ENCODE data around the gene PPP2R2C. TPM values are rescaled to one million over a fixed set of nuclear protein-coding genes. Genes with fewer than 3 reads are reported as not detected.

The PPP2R2C gene
- total RNA-seq, 1 experiment from 2014 or later: 9.5 TPM

DNA sequence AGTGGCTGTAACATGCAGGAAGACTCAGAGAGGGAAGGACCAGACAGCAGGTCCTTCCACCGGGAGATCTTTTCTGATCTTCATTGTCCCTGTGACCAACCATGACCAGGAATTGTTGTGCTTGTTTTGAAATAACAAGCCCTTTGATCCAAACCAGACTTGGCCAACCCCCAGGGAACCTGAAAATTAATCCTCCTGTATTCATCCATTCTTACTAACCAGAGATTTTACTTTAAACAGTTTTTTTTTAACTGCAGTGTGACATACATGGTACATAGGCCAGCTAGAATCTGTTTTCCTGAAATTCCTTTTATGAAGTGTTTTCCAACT, 198.8 kb downstream of the PPP2R2C start:
- no peaks in the 10 kb centered on the region for H3F3A ChIP-seq (ENCODE audit: low read length, unreplicated experiment)
- H3K27ac ChIP-seq (ENCODE audit: low read length): peak overlapping the region; percentile 56
- no peak for ATAC-seq
- H3K4me1 ChIP-seq (ENCODE audit: insufficient read depth, low read length): peaks cover 36% of the 10 kb centered on the region
- H4K20me1 ChIP-seq (ENCODE audit: low read length): no peaks in the 10 kb centered on the region
- ChIA-PET POLR2A (ENCODE audit: unreplicated experiment) (no interaction called here), CTCF (no interaction called here)
- no peaks in the 10 kb centered on the region for H3K9me2 ChIP-seq (replicated peaks; ENCODE audit: low read length)
- peak; percentile 59 for DNase-seq
- H3K36me3 ChIP-seq (ENCODE audit: low read depth, low read length): no peaks in the 10 kb centered on the region
- no TSS peak for BruUV-seq (replicated peaks)
- H3K9me3 ChIP-seq (ENCODE audit: low read length): no peaks in the 10 kb centered on the region
- TF ChIP-seq EZH2phosphoT487 (IDR thresholded peaks at IDR 0.05; ENCODE audit: borderline replicate concordance, low read length) (no peak), EZH2 (IDR thresholded peaks at IDR 0.05; ENCODE audit: low read length, unreplicated experiment) (no peak)
- TF ChIP-seq, protein P1, sequence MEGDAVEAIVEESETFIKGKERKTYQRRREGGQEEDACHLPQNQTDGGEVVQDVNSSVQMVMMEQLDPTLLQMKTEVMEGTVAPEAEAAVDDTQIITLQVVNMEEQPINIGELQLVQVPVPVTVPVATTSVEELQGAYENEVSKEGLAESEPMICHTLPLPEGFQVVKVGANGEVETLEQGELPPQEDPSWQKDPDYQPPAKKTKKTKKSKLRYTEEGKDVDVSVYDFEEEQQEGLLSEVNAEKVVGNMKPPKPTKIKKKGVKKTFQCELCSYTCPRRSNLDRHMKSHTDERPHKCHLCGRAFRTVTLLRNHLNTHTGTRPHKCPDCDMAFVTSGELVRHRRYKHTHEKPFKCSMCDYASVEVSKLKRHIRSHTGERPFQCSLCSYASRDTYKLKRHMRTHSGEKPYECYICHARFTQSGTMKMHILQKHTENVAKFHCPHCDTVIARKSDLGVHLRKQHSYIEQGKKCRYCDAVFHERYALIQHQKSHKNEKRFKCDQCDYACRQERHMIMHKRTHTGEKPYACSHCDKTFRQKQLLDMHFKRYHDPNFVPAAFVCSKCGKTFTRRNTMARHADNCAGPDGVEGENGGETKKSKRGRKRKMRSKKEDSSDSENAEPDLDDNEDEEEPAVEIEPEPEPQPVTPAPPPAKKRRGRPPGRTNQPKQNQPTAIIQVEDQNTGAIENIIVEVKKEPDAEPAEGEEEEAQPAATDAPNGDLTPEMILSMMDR (conservative IDR thresholded peaks at IDR 0.05; ENCODE audit: low read depth, low read length): no peak
- H3K4me3 ChIP-seq (ENCODE audit: low read length): peak overlapping the region; percentile 47; the same call in 1 of the 2 replicates
- H3K27me3 ChIP-seq (ENCODE audit: low read length): no peaks in the 10 kb centered on the region
- intact Hi-C loops (cut with micrococcal nuclease): no loop called here
- no peak overlapping the region for H3K9ac ChIP-seq (ENCODE audit: low read length)
- peak overlapping the region; percentile 94 for H3K4me2 ChIP-seq (ENCODE audit: low read length)
- peaks cover 45% of the 10 kb centered on the region for H3K79me2 ChIP-seq (ENCODE audit: low read length)
- no peak overlapping the region for H2AFZ ChIP-seq (ENCODE audit: low read length)

DNA sequence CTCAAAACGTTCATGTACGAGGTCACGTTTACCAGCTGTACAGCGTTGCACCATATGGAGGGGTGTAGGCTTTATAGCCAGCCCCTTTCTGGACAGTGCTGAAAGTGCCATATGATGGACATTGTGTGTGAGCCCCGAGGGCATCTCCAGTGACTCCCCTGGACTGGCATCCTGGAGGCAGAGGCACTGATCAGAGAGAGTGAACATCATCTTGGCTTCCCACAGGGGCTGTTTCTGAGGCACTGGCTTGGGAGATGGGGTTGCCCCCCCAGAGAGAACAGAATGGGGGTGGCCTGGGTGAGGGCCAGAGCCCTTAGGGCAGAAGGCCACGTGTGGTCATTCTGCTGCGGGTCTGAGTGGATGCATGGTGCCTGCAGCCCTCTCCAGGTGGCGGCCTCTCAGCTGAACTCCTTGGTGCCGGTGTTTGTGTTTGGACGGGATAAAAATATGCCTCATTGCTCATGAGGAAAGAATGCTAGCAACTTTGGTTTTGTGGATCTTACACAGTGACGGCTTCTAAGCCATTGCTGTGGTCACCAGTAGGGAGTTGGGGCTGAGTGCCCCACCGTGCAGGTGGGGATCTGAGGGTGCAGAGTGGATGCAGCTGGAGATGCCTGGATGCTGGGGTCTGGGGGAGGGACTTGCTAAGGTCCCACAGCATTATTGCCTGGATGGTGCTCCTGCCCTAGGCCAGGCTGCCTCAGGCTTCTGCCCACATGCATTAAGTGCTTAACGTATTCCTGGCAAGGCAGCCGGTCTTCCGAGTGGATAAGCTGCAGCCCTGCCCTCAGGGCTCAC, 199.4 kb downstream of the PPP2R2C start:
- Histone ChIP-seq H3K79me2 (ENCODE audit: low read length) (peaks cover 45% of the 10 kb centered on the region), H3F3A (ENCODE audit: low read length, unreplicated experiment) (no peaks in the 10 kb centered on the region), H3K27me3 (ENCODE audit: low read length) (no peaks in the 10 kb centered on the region), H3K36me3 (ENCODE audit: low read depth, low read length) (no peaks in the 10 kb centered on the region), H3K4me2 (ENCODE audit: low read length) (peak overlapping the region; percentile 94), H3K9ac (ENCODE audit: low read length) (no peak overlapping the region), H4K20me1 (ENCODE audit: low read length) (no peaks in the 10 kb centered on the region), H2AFZ (ENCODE audit: low read length) (0 out of 2 replicates have a peak overlapping the region, but pooled peaks have one; percentile 27), H3K4me1 (ENCODE audit: insufficient read depth, low read length) (peaks cover 36% of the 10 kb centered on the region), H3K27ac (ENCODE audit: low read length) (peak overlapping the region; percentile 56), H3K4me3 (ENCODE audit: low read length) (peak overlapping the region; percentile 47; the same call in 1 of the 2 replicates), H3K9me2 (replicated peaks; ENCODE audit: low read length) (no peaks in the 10 kb centered on the region), H3K9me3 (ENCODE audit: low read length) (no peaks in the 10 kb centered on the region)
- ATAC-seq (peak; percentile 55), DNase-seq (peak; percentile 80)
- ChIA-PET POLR2A (ENCODE audit: unreplicated experiment) (no interaction called here), CTCF (interaction anchor here (0.6 kb wide), 1 partner anchor 56 kb away, joined by 4 read pairs; no protein-coding TSS in a partner anchor)
- intact Hi-C loops (cut with micrococcal nuclease): no loop called here
- no TSS peak for BruUV-seq (replicated peaks)
- TF ChIP-seq EZH2phosphoT487 (IDR thresholded peaks at IDR 0.05; ENCODE audit: borderline replicate concordance, low read length): no peak
- TF ChIP-seq, protein P1 (conservative IDR thresholded peaks at IDR 0.05; ENCODE audit: low read depth, low read length): no peak; the same call in 1 of the 2 replicates
- TF ChIP-seq EZH2 (IDR thresholded peaks at IDR 0.05; ENCODE audit: low read length, unreplicated experiment): no peak

Data from PC-3 (cell line).